ENCODE results near the gene REEP6.

The REEP6 gene

DNA sequence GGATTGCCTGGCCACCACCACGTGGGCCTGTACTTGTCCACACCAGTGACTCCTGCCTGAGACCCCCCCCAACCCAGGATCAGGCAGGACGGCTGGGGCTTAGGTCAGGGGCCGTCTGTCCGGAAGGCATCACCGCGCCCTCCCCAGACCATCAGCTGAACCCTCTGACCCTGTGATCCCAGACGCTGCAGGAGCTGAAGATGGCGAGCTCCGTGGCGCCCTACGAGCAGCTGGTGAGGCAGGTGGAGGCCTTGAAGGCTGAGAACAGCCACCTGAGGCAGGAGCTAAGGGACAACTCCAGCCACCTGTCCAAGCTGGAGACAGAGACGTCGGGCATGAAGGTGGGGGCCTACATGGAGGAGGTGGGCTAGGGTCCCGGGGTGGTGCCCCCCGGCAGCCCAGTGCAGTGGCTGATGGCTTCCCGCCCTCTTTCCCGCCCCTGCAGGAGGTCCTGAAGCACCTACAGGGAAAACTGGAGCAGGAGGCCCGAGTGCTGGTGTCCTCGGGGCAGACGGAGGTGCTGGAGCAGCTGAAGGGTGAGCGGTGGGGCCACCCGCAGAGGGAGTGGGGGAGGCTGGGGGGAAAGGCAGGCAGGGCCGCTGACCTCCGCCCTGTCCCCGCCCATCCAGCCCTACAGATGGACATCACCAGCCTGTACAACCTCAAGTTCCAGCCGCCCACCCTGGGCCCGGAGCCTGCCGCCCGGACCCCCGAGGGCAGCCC lies 38.0 kb upstream of the REEP6 start:
- TF ChIP-seq, protein P1, sequence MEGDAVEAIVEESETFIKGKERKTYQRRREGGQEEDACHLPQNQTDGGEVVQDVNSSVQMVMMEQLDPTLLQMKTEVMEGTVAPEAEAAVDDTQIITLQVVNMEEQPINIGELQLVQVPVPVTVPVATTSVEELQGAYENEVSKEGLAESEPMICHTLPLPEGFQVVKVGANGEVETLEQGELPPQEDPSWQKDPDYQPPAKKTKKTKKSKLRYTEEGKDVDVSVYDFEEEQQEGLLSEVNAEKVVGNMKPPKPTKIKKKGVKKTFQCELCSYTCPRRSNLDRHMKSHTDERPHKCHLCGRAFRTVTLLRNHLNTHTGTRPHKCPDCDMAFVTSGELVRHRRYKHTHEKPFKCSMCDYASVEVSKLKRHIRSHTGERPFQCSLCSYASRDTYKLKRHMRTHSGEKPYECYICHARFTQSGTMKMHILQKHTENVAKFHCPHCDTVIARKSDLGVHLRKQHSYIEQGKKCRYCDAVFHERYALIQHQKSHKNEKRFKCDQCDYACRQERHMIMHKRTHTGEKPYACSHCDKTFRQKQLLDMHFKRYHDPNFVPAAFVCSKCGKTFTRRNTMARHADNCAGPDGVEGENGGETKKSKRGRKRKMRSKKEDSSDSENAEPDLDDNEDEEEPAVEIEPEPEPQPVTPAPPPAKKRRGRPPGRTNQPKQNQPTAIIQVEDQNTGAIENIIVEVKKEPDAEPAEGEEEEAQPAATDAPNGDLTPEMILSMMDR (IDR thresholded peaks at IDR 0.05; ENCODE audit: control insufficient read depth, insufficient read depth, low read depth, low read length, missing control alignments): no peak
- no peak for DNase-seq (ENCODE audit: low read depth)
- H3K4me3 ChIP-seq (ENCODE audit: control insufficient read depth, low read depth, low read length): no peak overlapping the region

GRCh38 chr19:1453525-1454364 lies 37.2 kb upstream of the REEP6 start:
- no peak overlapping the region for H3K4me3 ChIP-seq (ENCODE audit: control insufficient read depth, low read depth, low read length)
- no peak for DNase-seq (ENCODE audit: low read depth)

DNA sequence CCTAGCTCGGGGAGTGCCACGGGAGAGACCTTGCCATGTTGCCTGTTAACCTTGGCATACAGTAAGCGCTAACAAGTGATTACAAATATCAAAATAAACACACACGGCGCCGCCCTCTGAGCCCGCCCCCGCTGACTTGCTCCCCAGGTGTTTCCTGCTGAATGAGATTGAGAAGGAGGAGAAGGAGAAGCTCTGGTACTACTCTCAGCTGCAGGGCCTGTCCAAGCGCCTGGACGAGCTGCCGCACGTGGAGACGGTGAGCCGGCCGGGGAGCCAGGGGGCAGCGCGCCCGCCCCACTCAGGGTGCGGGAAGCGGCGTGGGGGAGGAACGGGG lies 36.0 kb upstream of the REEP6 start:
- H3K4me3 ChIP-seq (ENCODE audit: control insufficient read depth, low read depth, low read length): no peak overlapping the region
- no peak for DNase-seq (ENCODE audit: low read depth)
- TF ChIP-seq, protein P1 (IDR thresholded peaks at IDR 0.05; ENCODE audit: control insufficient read depth, insufficient read depth, low read depth, low read length, missing control alignments): no peak

More at GRCh38 chr19:1453525-1454364, 37.2 kb upstream of the REEP6 start:
- TF ChIP-seq, protein P1 (IDR thresholded peaks at IDR 0.05; ENCODE audit: control insufficient read depth, insufficient read depth, low read depth, low read length, missing control alignments): no peak

GRCh38 chr19:1455336-1456120 lies 35.5 kb upstream of the REEP6 start:
- no peak for DNase-seq (ENCODE audit: low read depth)
- TF ChIP-seq, protein P1 (IDR thresholded peaks at IDR 0.05; ENCODE audit: control insufficient read depth, insufficient read depth, low read depth, low read length, missing control alignments): no peak
- H3K4me3 ChIP-seq (ENCODE audit: control insufficient read depth, low read depth, low read length): no peak overlapping the region

DNA sequence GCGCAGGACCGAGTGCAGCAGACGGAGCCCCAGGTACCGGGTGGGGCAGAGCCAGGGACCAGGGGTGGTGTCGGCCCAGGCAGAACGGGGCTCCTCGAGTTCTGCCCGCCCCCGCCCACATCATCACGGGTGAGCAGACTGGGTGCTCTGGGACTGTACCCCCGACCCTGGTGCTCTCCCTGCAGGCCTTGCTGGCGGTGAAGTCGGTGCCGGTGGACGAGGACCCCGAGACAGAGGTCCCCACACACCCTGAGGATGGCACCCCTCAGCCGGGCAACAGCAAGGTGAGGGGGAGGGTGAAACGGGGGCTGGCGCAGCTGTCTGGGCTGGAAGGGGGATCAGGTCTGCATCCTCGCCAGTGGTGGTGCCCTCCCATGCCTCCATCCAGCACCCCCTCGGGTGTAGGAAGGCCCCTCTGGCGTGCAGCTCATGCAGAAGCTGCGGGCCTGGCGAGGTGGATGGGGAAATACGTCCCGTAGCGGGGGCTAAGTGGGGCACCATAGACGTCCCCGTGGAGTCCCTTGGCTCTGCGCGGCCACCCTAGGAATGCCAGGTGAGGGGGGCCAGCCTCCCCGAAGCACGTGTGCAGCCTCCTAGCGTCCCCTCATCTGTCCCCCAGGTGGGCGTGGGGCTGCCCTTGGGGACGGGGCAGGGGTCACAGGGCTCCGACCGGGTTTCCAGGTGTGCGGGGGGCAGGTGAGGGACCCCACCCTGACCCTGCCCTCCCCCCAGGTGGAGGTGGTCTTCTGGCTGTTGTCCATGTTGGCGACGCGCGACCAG lies 34.7 kb upstream of the REEP6 start:
- no peak overlapping the region for H3K4me3 ChIP-seq (ENCODE audit: control insufficient read depth, low read depth, low read length)
- TF ChIP-seq, protein P1 (IDR thresholded peaks at IDR 0.05; ENCODE audit: control insufficient read depth, insufficient read depth, low read depth, low read length, missing control alignments): no peak
- no peak for DNase-seq (ENCODE audit: low read depth)
